Cardiac muscle cell (in vitro differentiated cells and primary cell): Measurements from ENCODE around the gene PEG3. TPM values are rescaled to one million over a fixed set of nuclear protein-coding genes. Genes with fewer than 3 reads are reported as not detected.

Source experiments
- DNase-seq, 2 donors: peaks; one replicate each; pipeline versions ENCODE4 v3.0.0 to v3.0.0-alpha.2; 2010 to 2017; ENCODE audit warnings: low read depth in 1 of 2, low spot score in 1 of 2
- H3K27ac ChIP-seq: fragments of 200-600 bp; sonication (generic); 2 replicates; pipeline ENCODE4 v1.5.1; 2016
- H3K27me3 ChIP-seq: fragments of 200-600 bp; sonication (generic); 2 replicates; pipeline ENCODE4 v1.6.0; 2016; ENCODE audit warnings: control low read depth
- H3K36me3 ChIP-seq: fragments of 200-600 bp; sonication (generic); 2 replicates; pipeline ENCODE4 v1.5.1; 2016; ENCODE audit warnings: control low read depth
- H3K4me1 ChIP-seq: fragments of 200-600 bp; sonication (generic); 2 replicates; pipeline ENCODE4 v1.8.1; 2017; ENCODE audit warnings: low read depth, mild to moderate bottlenecking, mixed run types
- H3K4me3 ChIP-seq: fragments of 200-600 bp; sonication (generic); 2 replicates; pipeline ENCODE4 v1.5.1; 2016; ENCODE audit warnings: mild to moderate bottlenecking
- H3K9me3 ChIP-seq: fragments of 200-600 bp; sonication (generic); 2 replicates; pipeline ENCODE4 v1.5.1; 2017; ENCODE audit warnings: low read depth, mild to moderate bottlenecking, control low read depth
- polyA plus RNA-seq: library from polyadenylated mRNA; unstranded; fragments of >200 nt; fragmentation: Nextera tagmentation; extraction: Ambion mirVana; gene quantifications from 2 replicates; pipeline ENCODE4 v1.2.1, GENCODE V29; 2016
- total RNA-seq: library from RNA; depleted of rRNA; stranded (reverse); fragments of >200 nt; gene quantifications from 2 replicates; pipeline ENCODE4 v1.2.3, GENCODE V29; 2016
- TF ChIP-seq, protein P1 (sequence below): IDR thresholded peaks from 2 replicates; pipeline ENCODE4 v1.5.1; 2012; ENCODE audit warnings: low read depth, mild to moderate bottlenecking, low read length

Gene PEG3
- total and polyA plus RNA-seq, 2 experiments from 2014 or later, result not detected

GRCh38 chr19:56811480-56811879 is 29.0 kb downstream of the PEG3 start:
- no peaks in the 10 kb centered on the region for H3K4me1 ChIP-seq
- H3K36me3 ChIP-seq, result no peaks in the 10 kb centered on the region
- no peak overlapping the region for H3K27ac ChIP-seq
- no peak overlapping the region for H3K4me3 ChIP-seq
- DNase-seq, result no peak
- no peaks in the 10 kb centered on the region for H3K27me3 ChIP-seq
- TF ChIP-seq, protein P1, sequence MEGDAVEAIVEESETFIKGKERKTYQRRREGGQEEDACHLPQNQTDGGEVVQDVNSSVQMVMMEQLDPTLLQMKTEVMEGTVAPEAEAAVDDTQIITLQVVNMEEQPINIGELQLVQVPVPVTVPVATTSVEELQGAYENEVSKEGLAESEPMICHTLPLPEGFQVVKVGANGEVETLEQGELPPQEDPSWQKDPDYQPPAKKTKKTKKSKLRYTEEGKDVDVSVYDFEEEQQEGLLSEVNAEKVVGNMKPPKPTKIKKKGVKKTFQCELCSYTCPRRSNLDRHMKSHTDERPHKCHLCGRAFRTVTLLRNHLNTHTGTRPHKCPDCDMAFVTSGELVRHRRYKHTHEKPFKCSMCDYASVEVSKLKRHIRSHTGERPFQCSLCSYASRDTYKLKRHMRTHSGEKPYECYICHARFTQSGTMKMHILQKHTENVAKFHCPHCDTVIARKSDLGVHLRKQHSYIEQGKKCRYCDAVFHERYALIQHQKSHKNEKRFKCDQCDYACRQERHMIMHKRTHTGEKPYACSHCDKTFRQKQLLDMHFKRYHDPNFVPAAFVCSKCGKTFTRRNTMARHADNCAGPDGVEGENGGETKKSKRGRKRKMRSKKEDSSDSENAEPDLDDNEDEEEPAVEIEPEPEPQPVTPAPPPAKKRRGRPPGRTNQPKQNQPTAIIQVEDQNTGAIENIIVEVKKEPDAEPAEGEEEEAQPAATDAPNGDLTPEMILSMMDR, result no peak
- no peaks in the 10 kb centered on the region for H3K9me3 ChIP-seq

DNA sequence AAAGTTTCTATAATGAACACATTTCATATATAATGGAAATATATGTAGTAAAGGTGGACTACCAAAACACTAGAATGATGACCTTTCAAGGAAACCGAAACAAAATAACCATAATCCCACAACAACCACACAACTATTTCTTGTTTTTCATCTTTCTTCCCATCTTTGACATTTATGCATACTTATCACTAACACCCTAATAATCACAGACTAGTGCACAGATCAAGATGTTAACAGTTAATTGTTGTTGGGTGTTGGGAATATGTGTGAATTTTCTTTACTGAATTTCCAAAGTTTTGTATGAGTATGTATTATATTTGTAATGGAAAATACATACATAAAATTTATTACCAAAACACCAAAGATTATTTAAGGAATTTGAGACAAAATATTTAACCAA is 30.3 kb downstream of the PEG3 start:
- TF ChIP-seq, protein P1, result no peak
- no peaks in the 10 kb centered on the region for H3K4me1 ChIP-seq

DNA sequence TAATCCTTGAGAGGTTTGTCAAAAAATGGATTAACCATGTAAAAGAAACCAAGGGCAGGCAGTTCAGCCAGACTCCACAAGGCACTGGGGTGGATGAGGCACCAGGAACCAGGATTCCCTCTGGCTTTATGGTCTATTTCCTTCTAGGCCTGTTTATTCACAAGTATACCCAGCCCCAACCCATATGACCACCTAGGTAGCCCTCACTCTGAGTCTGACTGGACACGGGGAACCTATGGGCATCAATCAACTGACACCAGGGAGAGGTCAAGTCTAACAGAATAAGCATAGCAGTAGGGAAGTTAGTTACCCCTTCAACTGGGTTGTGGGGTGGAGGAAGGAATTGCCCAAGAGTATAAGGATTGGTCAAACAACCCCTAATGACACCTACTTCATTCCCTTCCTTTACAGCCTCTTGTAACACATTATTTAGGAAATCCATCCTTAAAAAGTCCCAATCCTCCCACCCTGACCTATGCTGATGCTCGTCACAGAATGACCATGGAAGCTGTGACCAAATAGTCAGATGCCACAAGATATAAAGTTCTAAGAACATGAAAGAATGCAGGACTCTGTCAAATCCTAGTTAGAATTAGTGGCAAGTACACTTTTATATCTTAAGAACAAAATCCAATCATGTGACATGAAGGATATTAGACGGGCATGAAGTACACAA is 31.7 kb downstream of the PEG3 start:
- H3K9me3 ChIP-seq, result peaks cover 3% of the 10 kb centered on the region
- no peak for DNase-seq
- H3K4me3 ChIP-seq, result no peak overlapping the region
- TF ChIP-seq, protein P1, result no peak
- no peaks in the 10 kb centered on the region for H3K27me3 ChIP-seq
- no peaks in the 10 kb centered on the region for H3K36me3 ChIP-seq
- H3K4me1 ChIP-seq, result no peaks in the 10 kb centered on the region
- no peak overlapping the region for H3K27ac ChIP-seq

More for the DNA sequence above, 30.3 kb downstream of the PEG3 start:
- Histone ChIP-seq H3K27ac (no peak overlapping the region), H3K4me3 (no peak overlapping the region), H3K27me3 (no peaks in the 10 kb centered on the region), H3K36me3 (no peaks in the 10 kb centered on the region), H3K9me3 (no peaks in the 10 kb centered on the region)
- no peak for DNase-seq

DNA sequence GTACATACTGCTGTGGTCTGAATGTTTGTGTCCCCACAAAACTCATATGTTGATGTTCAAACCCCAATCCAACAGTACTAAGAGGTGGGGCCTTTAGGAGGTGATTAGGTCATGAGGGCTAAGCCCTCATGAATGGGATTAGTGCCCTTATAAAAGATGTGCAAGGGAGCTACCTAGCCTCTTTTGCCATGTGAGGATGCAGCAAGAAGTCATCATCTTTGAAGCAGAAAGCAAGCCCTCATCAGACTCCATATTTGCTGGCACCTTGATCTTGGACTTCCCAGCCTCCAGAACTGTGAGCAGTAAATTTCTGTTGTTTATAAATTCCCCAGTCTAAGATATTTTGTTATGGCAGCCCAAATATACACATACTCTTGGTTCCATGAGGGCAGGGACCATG is 33.9 kb downstream of the PEG3 start:
- Histone ChIP-seq H3K4me3 (no peak overlapping the region), H3K36me3 (no peaks in the 10 kb centered on the region), H3K4me1 (no peaks in the 10 kb centered on the region), H3K9me3 (peaks cover 3% of the 10 kb centered on the region), H3K27ac (no peak overlapping the region), H3K27me3 (no peaks in the 10 kb centered on the region)
- TF ChIP-seq, protein P1, result no peak
- DNase-seq, result no peak

Other genes with a start within 250 kb of the PEG3 start
- 13.0 and 15.3 TPM in 2 replicates for gene ZNF71, start 245.4 kb downstream of the PEG3 start, total RNA-seq
- gene ZNF71, start 245.4 kb downstream of the PEG3 start, polyA plus RNA-seq, result 12.5 and 15.3 TPM in 2 replicates
- 1.4 TPM in 1 of 2 replicates, not detected in the other for gene SMIM17, start 197.6 kb downstream of the PEG3 start, total RNA-seq
- 0.72 and 4.4 TPM in 2 replicates for gene SMIM17, start 197.6 kb downstream of the PEG3 start, polyA plus RNA-seq
- 0.11 and 0.98 TPM in 2 replicates for gene ZNF835, start 169.0 kb downstream of the PEG3 start, total RNA-seq
- gene ZNF835, start 169.0 kb downstream of the PEG3 start, polyA plus RNA-seq, result 1.6 TPM in 1 of 2 replicates, not detected in the other
- gene ZIM2, start within 50 bp of the PEG3 start, total RNA-seq, result not detected in 2 replicates
- gene ZIM2, start within 50 bp of the PEG3 start, polyA plus RNA-seq, result not detected in 2 replicates